Keratinocyte (primary cell): ENCODE results near the gene PRR16. TPM values are rescaled to one million over a fixed set of nuclear protein-coding genes. Genes with fewer than 3 reads are reported as not detected.

Experiments used
- DNase-seq: peaks from one replicate; pipeline ENCODE4 v3.0.0-alpha.2; 2011; ENCODE audit warnings: low read depth, missing footprints, low spot score
- FAIRE-seq: peaks from 2 replicates; lab custom pipeline; 2011; peaks lifted over from hg19 to GRCh38; lab: Jason Lieb, UNC
- H2AFZ ChIP-seq: 2 replicates; pipeline ENCODE4 v1.6.0; 2012; ENCODE audit warnings: low read length, control low read depth, inconsistent platforms; ENCODE audit not compliant: control insufficient read depth
- H3K27ac ChIP-seq: 2 replicates; pipeline ENCODE4 v1.5.1; 2011; ENCODE audit warnings: low read length; ENCODE audit not compliant: control insufficient read depth, insufficient read depth
- H3K27me3 ChIP-seq: 3 replicates; pipeline ENCODE4 v1.6.0; 2011; ENCODE audit warnings: low read length; ENCODE audit not compliant: control insufficient read depth, insufficient read depth; ENCODE audit errors: extremely low read depth
- H3K36me3 ChIP-seq, 2 experiments: 2 replicates in 1 of 2; 3 replicates in 1 of 2; pipeline ENCODE4 v1.5.1; 2011; ENCODE audit warnings: low read length in 2 of 2, mild to moderate bottlenecking in 1 of 2; ENCODE audit not compliant: control insufficient read depth in 2 of 2, insufficient read depth in 2 of 2; ENCODE audit errors: extremely low read depth in 1 of 2
- H3K4me1 ChIP-seq: 3 replicates; pipeline ENCODE4 v1.5.1; 2011; ENCODE audit warnings: low read length; ENCODE audit not compliant: control insufficient read depth, insufficient read depth; ENCODE audit errors: extremely low read depth
- H3K4me2 ChIP-seq: 3 replicates; pipeline ENCODE4 v1.6.0; 2011; ENCODE audit warnings: low read depth, low read length; ENCODE audit not compliant: control insufficient read depth, insufficient read depth; ENCODE audit errors: extremely low read depth
- H3K4me3 ChIP-seq, 3 experiments: fragments of 200-600 bp in 1 of 3; sonication (generic) in 1 of 3; 2 replicates in 2 of 3; 3 replicates in 1 of 3; pipeline ENCODE4 v1.5.1; 2011 to 2016; ENCODE audit warnings: low read length in 3 of 3, mild to moderate bottlenecking in 3 of 3, control low read depth in 2 of 3, inconsistent platforms in 1 of 3, low read depth in 1 of 3, mixed read lengths in 1 of 3, mixed run types in 1 of 3, moderate library complexity in 1 of 3; ENCODE audit not compliant: control insufficient read depth in 2 of 3, insufficient read depth in 2 of 3; ENCODE audit errors: extremely low read depth in 1 of 3
- H3K79me2 ChIP-seq: 2 replicates; pipeline ENCODE4 v1.6.0; 2012; ENCODE audit warnings: low read length; ENCODE audit not compliant: control insufficient read depth, insufficient read depth
- H3K9ac ChIP-seq: 3 replicates; pipeline ENCODE4 v1.6.0; 2011; ENCODE audit warnings: low read length; ENCODE audit not compliant: control insufficient read depth, insufficient read depth; ENCODE audit errors: extremely low read depth
- H3K9me1 ChIP-seq: 3 replicates; pipeline ENCODE4 v1.6.0; 2011; ENCODE audit warnings: low read length; ENCODE audit not compliant: control insufficient read depth, insufficient read depth; ENCODE audit errors: extremely low read depth
- H3K9me3 ChIP-seq: 2 replicates; pipeline ENCODE4 v1.5.1; 2012; ENCODE audit warnings: low read depth, low read length; ENCODE audit not compliant: control insufficient read depth
- H4K20me1 ChIP-seq: 3 replicates; pipeline ENCODE4 v1.6.0; 2011; ENCODE audit warnings: low read length; ENCODE audit not compliant: control insufficient read depth, insufficient read depth; ENCODE audit errors: extremely low read depth
- EZH2 ChIP-seq: IDR thresholded peaks from one replicate; pipeline ENCODE4 v1.6.1; 2012; ENCODE audit warnings: inconsistent platforms, mild to moderate bottlenecking, low read length, moderate library complexity
- dilution Hi-C: fragments of 300-500 bp; cut with MboI; formaldehyde crosslinking; loops from one replicate; pipeline ENCODE4 v1.7.0; 2020; ENCODE audit warnings: low sequenced_read_pairs; ENCODE audit not compliant: extremely low pct_ligation_motif_present
- polyA plus RNA-seq, 5 experiments: library from polyadenylated mRNA; depleted of rRNA in 3 of 5; stranded (reverse) in 3 of 5; stranded (forward) in 1 of 5; unstranded in 1 of 5; fragments of >200 nt; gene quantifications; 1 replicate in 1 of 5; 2 replicates in 3 of 5; 3 replicates in 1 of 5; pipeline versions ENCODE4 v1.2.1 to v1.2.3, GENCODE V29; 2011 to 2012; ENCODE audit warnings: missing spikeins in 2 of 5, low read depth in 1 of 5, low replicate concordance in 1 of 5
- TF ChIP-seq, protein P1 (sequence below), 3 experiments: IDR thresholded peaks in 1 of 3; conservative IDR thresholded peaks in 1 of 3; optimal IDR thresholded peaks in 1 of 3; 2 replicates in 2 of 3; 3 replicates in 1 of 3; pipeline versions ENCODE3 to v1.5.1; 2011; ENCODE audit warnings: low read length in 3 of 3, mild to moderate bottlenecking in 3 of 3, moderate library complexity in 2 of 3, control low read depth in 1 of 3, inconsistent platforms in 1 of 3; ENCODE audit not compliant: insufficient read depth in 2 of 3; ENCODE audit errors: extremely low read depth in 1 of 3

PRR16 gene
- polyA plus RNA-seq, 1 donor (not counting 4 experiments of a cell fraction or from before 2014, with no cell fraction given), result 0.05 TPM

DNA sequence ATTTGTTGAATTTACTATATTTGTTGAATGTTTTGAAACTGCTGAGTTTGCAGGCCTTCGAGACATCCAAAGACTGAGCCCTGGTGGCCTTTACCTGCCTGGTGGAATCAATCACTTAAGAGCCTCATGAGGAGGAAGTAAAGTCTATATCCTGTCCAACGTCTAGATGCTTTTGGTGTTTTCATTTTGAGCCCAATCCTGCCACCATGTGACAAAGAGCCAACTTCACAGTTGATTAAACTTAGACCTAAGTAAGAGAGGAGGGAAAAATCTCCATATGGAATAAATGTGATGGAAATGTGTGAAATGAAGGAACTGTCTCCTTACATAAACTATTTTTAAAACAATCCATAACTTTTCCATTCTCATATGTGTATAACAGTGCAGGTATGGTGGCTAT, 220.1 kb downstream of the PRR16 start:
- Histone ChIP-seq H3K4me1 (no peaks in the 10 kb centered on the region), H3K36me3 (no peaks in the 10 kb centered on the region), H3K9me3 (no peaks in the 10 kb centered on the region), H3K27ac (no peak overlapping the region), H3K4me2 (no peak overlapping the region), H3K9me1 (no peaks in the 10 kb centered on the region), H4K20me1 (no peaks in the 10 kb centered on the region), H2AFZ (no peak overlapping the region), H3K27me3 (no peaks in the 10 kb centered on the region), H3K9ac (no peak overlapping the region), H3K4me3 (no peak overlapping the region), H3K79me2 (no peaks in the 10 kb centered on the region)
- FAIRE-seq (no peak), DNase-seq (no peak)
- dilution Hi-C loops, result no loop called here
- no peak for TF ChIP-seq EZH2
- TF ChIP-seq, protein P1, sequence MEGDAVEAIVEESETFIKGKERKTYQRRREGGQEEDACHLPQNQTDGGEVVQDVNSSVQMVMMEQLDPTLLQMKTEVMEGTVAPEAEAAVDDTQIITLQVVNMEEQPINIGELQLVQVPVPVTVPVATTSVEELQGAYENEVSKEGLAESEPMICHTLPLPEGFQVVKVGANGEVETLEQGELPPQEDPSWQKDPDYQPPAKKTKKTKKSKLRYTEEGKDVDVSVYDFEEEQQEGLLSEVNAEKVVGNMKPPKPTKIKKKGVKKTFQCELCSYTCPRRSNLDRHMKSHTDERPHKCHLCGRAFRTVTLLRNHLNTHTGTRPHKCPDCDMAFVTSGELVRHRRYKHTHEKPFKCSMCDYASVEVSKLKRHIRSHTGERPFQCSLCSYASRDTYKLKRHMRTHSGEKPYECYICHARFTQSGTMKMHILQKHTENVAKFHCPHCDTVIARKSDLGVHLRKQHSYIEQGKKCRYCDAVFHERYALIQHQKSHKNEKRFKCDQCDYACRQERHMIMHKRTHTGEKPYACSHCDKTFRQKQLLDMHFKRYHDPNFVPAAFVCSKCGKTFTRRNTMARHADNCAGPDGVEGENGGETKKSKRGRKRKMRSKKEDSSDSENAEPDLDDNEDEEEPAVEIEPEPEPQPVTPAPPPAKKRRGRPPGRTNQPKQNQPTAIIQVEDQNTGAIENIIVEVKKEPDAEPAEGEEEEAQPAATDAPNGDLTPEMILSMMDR (optimal IDR thresholded peaks at IDR 0.05 in 1 of 3, IDR thresholded peaks at IDR 0.05 in 1 of 3, conservative IDR thresholded peaks at IDR 0.05 in 1 of 3; ENCODE audit: extremely low read depth in 1 of 3, insufficient read depth in 2 of 3, low read length in 3 of 3), result no peak

DNA sequence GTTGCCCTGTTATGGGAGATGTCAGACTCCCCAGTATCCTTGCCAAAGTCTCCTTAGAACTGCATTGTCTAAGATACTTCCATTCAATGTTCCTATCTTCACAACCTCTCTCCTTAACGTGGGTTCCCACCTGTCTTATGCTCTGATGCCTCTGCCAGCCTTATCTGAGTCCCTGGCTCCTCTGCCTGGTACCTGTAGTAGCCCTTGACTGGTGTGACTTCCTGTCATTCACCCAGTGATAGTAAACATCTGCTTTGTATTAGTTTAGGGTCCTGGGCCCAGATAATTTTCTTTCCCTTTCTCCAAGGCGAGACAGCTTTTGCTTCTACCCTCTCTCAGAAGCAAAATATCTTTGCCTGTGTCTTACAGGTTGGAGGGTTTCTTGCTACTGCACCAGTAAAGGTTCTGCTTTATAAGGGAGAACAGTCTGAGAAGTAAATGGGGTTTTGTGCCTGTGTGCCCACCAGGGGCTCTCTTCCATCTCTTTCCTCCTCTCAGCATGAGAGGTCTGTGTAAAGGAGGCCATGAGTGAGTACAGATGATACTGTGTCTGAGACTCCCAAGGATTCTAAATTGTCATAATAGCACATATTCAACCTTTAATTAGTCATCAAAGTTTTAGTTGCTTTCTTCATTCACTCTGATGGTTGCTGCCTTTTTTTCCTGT, 220.8 kb downstream of the PRR16 start:
- Histone ChIP-seq H2AFZ (no peak overlapping the region), H3K9me1 (no peaks in the 10 kb centered on the region), H3K27ac (no peak overlapping the region), H3K4me1 (no peaks in the 10 kb centered on the region), H3K4me2 (no peak overlapping the region), H3K79me2 (no peaks in the 10 kb centered on the region), H3K9ac (no peak overlapping the region), H3K36me3 (no peaks in the 10 kb centered on the region), H4K20me1 (no peaks in the 10 kb centered on the region), H3K9me3 (no peaks in the 10 kb centered on the region), H3K4me3 (no peak overlapping the region), H3K27me3 (no peaks in the 10 kb centered on the region)
- FAIRE-seq (no peak), DNase-seq (no peak)
- dilution Hi-C loops, result no loop called here
- TF ChIP-seq, protein P1 (optimal IDR thresholded peaks at IDR 0.05 in 1 of 3, IDR thresholded peaks at IDR 0.05 in 1 of 3, conservative IDR thresholded peaks at IDR 0.05 in 1 of 3; ENCODE audit: extremely low read depth in 1 of 3, insufficient read depth in 2 of 3, low read length in 3 of 3), result no peak
- TF ChIP-seq EZH2, result no peak
